ENCODE data around the gene LGSN. TPM values are rescaled to one million over a fixed set of nuclear protein-coding genes. Genes with fewer than 3 reads are reported as not detected.
"Not testable (repeated sequence)": the region's sequence is repeated elsewhere in the genome, so short reads cannot be mapped to it uniquely, and the experiment has no call there.

The LGSN gene
- total RNA-seq, 3 donors from 2014 or later: 0.05 to 0.14 (median 0.09) TPM

GRCh38 chr6:63227928-63228894 lies 91.6 kb downstream of the LGSN start:
- H3K4me1 ChIP-seq (ENCODE audit: low read depth); ATAC-seq; DNase-seq; H3K9me3 ChIP-seq; H3K36me3 ChIP-seq (ENCODE audit: low read depth); H3K4me3 ChIP-seq; intact Hi-C loops (cut with DNase I, micrococcal nuclease): not testable (repeated sequence)

- ATAC-seq; intact Hi-C loops (cut with DNase I, micrococcal nuclease); H3K4me1 ChIP-seq (ENCODE audit: low read depth): not testable (repeated sequence)
Measured at GRCh38 chr6:63225987-63226386, 93.8 kb downstream of the LGSN start.

More at GRCh38 chr6:63225987-63226386, 93.8 kb downstream of the LGSN start:
- H3K9me3 ChIP-seq; DNase-seq; H3K36me3 ChIP-seq (ENCODE audit: low read depth); H3K4me3 ChIP-seq: not testable (repeated sequence)

Other genes starting within 250 kb of the LGSN start
- gene FKBP1C, start 108.5 kb downstream of the LGSN start, total RNA-seq: 1 to 10 TPM in 1 of 3 donors, under 1 TPM in 1, not detected in 1; 0.32 to 1.1 TPM